ENCODE data around the gene TOMM40L.

Gene TOMM40L

GRCh38 chr1:161258439-161259344 is 32.8 kb downstream of the TOMM40L start, which contains the start of gene PCP4L1:
Gene PCP4L1, plus strand, starts transcription at chr1:161258745. Its CDS starts 230 bp downstream, at chr1:161258975.
- DNase-seq: no peak

- no peak for DNase-seq
Measured at GRCh38 chr1:161259345-161259702, 33.5 kb downstream of the TOMM40L start.

- DNase-seq: no peak
Measured at GRCh38 chr1:161259765-161260164, 33.9 kb downstream of the TOMM40L start.

- DNase-seq: no peak
Measured at GRCh38 chr1:161260376-161261260, 34.8 kb downstream of the TOMM40L start.

- DNase-seq: no peak
Measured at GRCh38 chr1:161261261-161262235, 35.7 kb downstream of the TOMM40L start.

- no peak for DNase-seq
Measured at GRCh38 chr1:161265305-161265704, 39.4 kb downstream of the TOMM40L start.

- DNase-seq: no peak
Measured at GRCh38 chr1:161266202-161266601, 40.3 kb downstream of the TOMM40L start.

GRCh38 chr1:161266836-161267235 is 41.0 kb downstream of the TOMM40L start:
- DNase-seq: no peak

GRCh38 chr1:161267321-161267720 is 41.5 kb downstream of the TOMM40L start:
- DNase-seq: no peak

GRCh38 chr1:161273402-161273801 is 47.5 kb downstream of the TOMM40L start:
- DNase-seq: no peak

GRCh38 chr1:161274874-161275273 is 49.0 kb downstream of the TOMM40L start:
- no peak for DNase-seq

Data from NCI-H1092 treated with DMSO at 0.1 percent for 48 hours (cell line).